GM12892 (cell line): ENCODE data around the gene EPB41L4A.
A peak's percentile ranks its signal among the peaks of the same experiment; 100 is the strongest.
"Not testable (repeated sequence)": the region's sequence is repeated elsewhere in the genome, so short reads cannot be mapped to it uniquely, and the experiment has no call there.

ENCODE experiments used
- DNase-seq: peaks from one replicate; pipeline ENCODE4 v3.0.0; 2011; ENCODE audit not compliant: insufficient read length
- FAIRE-seq: peaks from 2 replicates; lab custom pipeline; 2011; peaks lifted over from hg19 to GRCh38; lab: Jason Lieb, UNC
- POLR2A ChIP-seq: IDR thresholded peaks from 2 replicates; pipeline ENCODE4 v1.6.1; 2011; ENCODE audit warnings: low read depth, low read length, control low read depth
- POLR2AphosphoS5 ChIP-seq: IDR thresholded peaks from 2 replicates; pipeline ENCODE4 v1.6.1; 2011; ENCODE audit warnings: low read depth, low read length, control low read depth
- TAF1 ChIP-seq: IDR thresholded peaks from 2 replicates; pipeline ENCODE4 v1.6.1; 2011; ENCODE audit warnings: low read depth, mild to moderate bottlenecking, control low read depth, low read length, borderline replicate concordance

The EPB41L4A gene

GRCh38 chr5:112418659-112419163, 366 bp downstream of the EPB41L4A start:
- FAIRE-seq (no peak), DNase-seq (peak; percentile 5)
- no peak for TF ChIP-seq TAF1
- TF ChIP-seq POLR2AphosphoS5 = no peak
- TF ChIP-seq POLR2A = no peak

GRCh38 chr5:112417931-112418658, 982 bp downstream of the EPB41L4A start:
- TF ChIP-seq TAF1 = no peak
- TF ChIP-seq POLR2A = no peak
- TF ChIP-seq POLR2AphosphoS5 = no peak
- FAIRE-seq = peak; percentile 97
- peak; percentile 3 for DNase-seq

- DNase-seq = no peak
- no peak for FAIRE-seq
- TF ChIP-seq POLR2A (no peak), POLR2AphosphoS5 (no peak), TAF1 (no peak)
Measured at GRCh38 chr5:112415552-112415951, 3.5 kb downstream of the EPB41L4A start.

GRCh38 chr5:112413611-112414010, 5.5 kb downstream of the EPB41L4A start:
- no peak for TF ChIP-seq POLR2AphosphoS5
- TF ChIP-seq POLR2A = no peak
- TF ChIP-seq TAF1 = no peak
- DNase-seq (no peak), FAIRE-seq (no peak)

- no peak for FAIRE-seq
- DNase-seq = no peak
- TF ChIP-seq TAF1 (no peak), POLR2AphosphoS5 (no peak), POLR2A (no peak)
Measured at GRCh38 chr5:112412346-112412745, 6.7 kb downstream of the EPB41L4A start.

- FAIRE-seq (no peak), DNase-seq (no peak)
- no peak for TF ChIP-seq POLR2AphosphoS5
- TF ChIP-seq POLR2A = no peak
Measured at GRCh38 chr5:112411903-112412302, 7.2 kb downstream of the EPB41L4A start.

GRCh38 chr5:112407666-112408065, 11.4 kb downstream of the EPB41L4A start:
- FAIRE-seq = no peak
- no peak for TF ChIP-seq POLR2A
- TF ChIP-seq TAF1 = no peak
- no peak for TF ChIP-seq POLR2AphosphoS5

GRCh38 chr5:112407240-112407639, 11.8 kb downstream of the EPB41L4A start:
- DNase-seq = no peak

More at GRCh38 chr5:112407666-112408065, 11.4 kb downstream of the EPB41L4A start:
- no peak for DNase-seq

GRCh38 chr5:112403069-112403468, 16.0 kb downstream of the EPB41L4A start:
- FAIRE-seq (no peak), DNase-seq (no peak)
- TF ChIP-seq TAF1 = no peak
- no peak for TF ChIP-seq POLR2A
- no peak for TF ChIP-seq POLR2AphosphoS5

More at GRCh38 chr5:112407240-112407639, 11.8 kb downstream of the EPB41L4A start:
- TF ChIP-seq POLR2AphosphoS5 = no peak
- no peak for TF ChIP-seq POLR2A
- TF ChIP-seq TAF1 = no peak
- FAIRE-seq = no peak

- TF ChIP-seq POLR2A = no peak
- no peak for TF ChIP-seq TAF1
- TF ChIP-seq POLR2AphosphoS5 = no peak
- FAIRE-seq (no peak), DNase-seq (no peak)
Measured at GRCh38 chr5:112401924-112402323, 17.2 kb downstream of the EPB41L4A start.

GRCh38 chr5:112397690-112398089, 21.4 kb downstream of the EPB41L4A start:
- FAIRE-seq (no peak), DNase-seq (no peak)
- no peak for TF ChIP-seq TAF1
- no peak for TF ChIP-seq POLR2AphosphoS5
- TF ChIP-seq POLR2A = no peak

GRCh38 chr5:112396430-112396829, 22.6 kb downstream of the EPB41L4A start:
- DNase-seq (no peak), FAIRE-seq (no peak)
- no peak for TF ChIP-seq POLR2AphosphoS5
- TF ChIP-seq TAF1 = no peak
- no peak for TF ChIP-seq POLR2A

- not testable (repeated sequence) for DNase-seq, FAIRE-seq
Measured at GRCh38 chr5:112395299-112395698, 23.8 kb downstream of the EPB41L4A start.
